ENCODE results near the gene COP1.

COP1 gene

GRCh38 chr1:175911138-175911537 is 295.9 kb downstream of the COP1 start:
- Mint-ChIP-seq H3K4me3 (no peak overlapping the region), H3K36me3 (ENCODE audit: low read depth) (peaks cover 54% of the 10 kb centered on the region), H3K4me1 (no peaks in the 10 kb centered on the region), H3K9me3 (peaks cover 22% of the 10 kb centered on the region), H3K27ac (no peak overlapping the region), H3K27me3 (ENCODE audit: low read depth) (peaks cover 3% of the 10 kb centered on the region)
- TF ChIP-seq CTCF (IDR thresholded peaks at IDR 0.05; ENCODE audit: unreplicated experiment in 3 of 3), result no peak

GRCh38 chr1:175906370-175906769 is 300.7 kb downstream of the COP1 start:
- H3K27ac Mint-ChIP-seq, result no peak overlapping the region
- H3K9me3 Mint-ChIP-seq, result peaks cover 16% of the 10 kb centered on the region
- no peak for TF ChIP-seq CTCF (IDR thresholded peaks at IDR 0.05; ENCODE audit: unreplicated experiment in 3 of 3)

GRCh38 chr1:175904808-175905207 is 302.3 kb downstream of the COP1 start:
- Mint-ChIP-seq H3K4me1 (no peaks in the 10 kb centered on the region), H3K27me3 (ENCODE audit: low read depth) (peaks cover 4% of the 10 kb centered on the region), H3K36me3 (ENCODE audit: low read depth) (peaks cover 52% of the 10 kb centered on the region), H3K9me3 (peaks cover 4% of the 10 kb centered on the region), H3K27ac (no peak overlapping the region), H3K4me3 (no peak overlapping the region)
- no peak for TF ChIP-seq CTCF (IDR thresholded peaks at IDR 0.05; ENCODE audit: unreplicated experiment in 3 of 3)

More at GRCh38 chr1:175906370-175906769, 300.7 kb downstream of the COP1 start:
- Mint-ChIP-seq H3K4me3 (no peak overlapping the region), H3K4me1 (no peaks in the 10 kb centered on the region), H3K36me3 (ENCODE audit: low read depth) (peaks cover 64% of the 10 kb centered on the region), H3K27me3 (ENCODE audit: low read depth) (peaks cover 6% of the 10 kb centered on the region)

GRCh38 chr1:175902281-175902680 is 304.8 kb downstream of the COP1 start:
- Mint-ChIP-seq H3K4me3 (no peak overlapping the region), H3K36me3 (ENCODE audit: low read depth) (peaks cover 40% of the 10 kb centered on the region), H3K27ac (no peak overlapping the region), H3K27me3 (ENCODE audit: low read depth) (peaks cover 4% of the 10 kb centered on the region), H3K4me1 (no peaks in the 10 kb centered on the region), H3K9me3 (no peaks in the 10 kb centered on the region)
- TF ChIP-seq CTCF (IDR thresholded peaks at IDR 0.05; ENCODE audit: unreplicated experiment in 3 of 3), result no peak

GRCh38 chr1:175901076-175901836 is 305.8 kb downstream of the COP1 start:
- H3K4me3 Mint-ChIP-seq, result no peak overlapping the region
- no peak for TF ChIP-seq CTCF (IDR thresholded peaks at IDR 0.05; ENCODE audit: unreplicated experiment in 3 of 3)
- H3K27ac Mint-ChIP-seq, result no peak overlapping the region

GRCh38 chr1:175900171-175900570 is 306.9 kb downstream of the COP1 start:
- TF ChIP-seq CTCF (IDR thresholded peaks at IDR 0.05; ENCODE audit: unreplicated experiment in 3 of 3), result no peak
- peaks cover 45% of the 10 kb centered on the region for H3K36me3 Mint-ChIP-seq (ENCODE audit: low read depth)
- H3K27ac Mint-ChIP-seq, result no peak overlapping the region
- no peak overlapping the region for H3K4me3 Mint-ChIP-seq
- no peaks in the 10 kb centered on the region for H3K4me1 Mint-ChIP-seq
- peaks cover 4% of the 10 kb centered on the region for H3K27me3 Mint-ChIP-seq (ENCODE audit: low read depth)
- no peaks in the 10 kb centered on the region for H3K9me3 Mint-ChIP-seq

More at GRCh38 chr1:175901076-175901836, 305.8 kb downstream of the COP1 start:
- peaks cover 4% of the 10 kb centered on the region for H3K27me3 Mint-ChIP-seq (ENCODE audit: low read depth)
- H3K9me3 Mint-ChIP-seq, result no peaks in the 10 kb centered on the region
- peaks cover 41% of the 10 kb centered on the region for H3K36me3 Mint-ChIP-seq (ENCODE audit: low read depth)
- H3K4me1 Mint-ChIP-seq, result no peaks in the 10 kb centered on the region

All from nephron (organoid).